HUES48 (cell line): Measurements from ENCODE around the gene GLYR1.
"Not testable (repeated sequence)": the region's sequence is repeated elsewhere in the genome, so short reads cannot be mapped to it uniquely, and the experiment has no call there.

Source experiments
- H3K27ac ChIP-seq: one replicate; pipeline ENCODE4 v1.7.0; 2013; ENCODE audit warnings: low read depth, low read length, inconsistent platforms
- H3K27me3 ChIP-seq: 2 replicates; pipeline ENCODE4 v1.6.1; 2013; ENCODE audit warnings: mild to moderate bottlenecking, low read length; ENCODE audit not compliant: control insufficient read depth, insufficient read depth
- H3K36me3 ChIP-seq: 2 replicates; pipeline ENCODE4 v1.6.1; 2013; ENCODE audit warnings: low read length; ENCODE audit not compliant: control insufficient read depth, insufficient read depth
- H3K4me1 ChIP-seq: 2 replicates; pipeline ENCODE4 v1.6.1; 2013; ENCODE audit warnings: mild to moderate bottlenecking, low read length; ENCODE audit not compliant: control insufficient read depth, insufficient read depth
- H3K4me3 ChIP-seq: 2 replicates; pipeline ENCODE4 v1.5.1; 2013; ENCODE audit warnings: mild to moderate bottlenecking, low read depth, low read length
- H3K9ac ChIP-seq: 2 replicates; pipeline ENCODE4 v1.6.1; 2013; ENCODE audit warnings: mild to moderate bottlenecking, low read depth, low read length, moderate library complexity
- H3K9me3 ChIP-seq: 2 replicates; pipeline ENCODE4 v1.6.1; 2013; ENCODE audit warnings: low read length; ENCODE audit not compliant: control insufficient read depth, insufficient read depth

Gene GLYR1

GRCh38 chr16:4785758-4786433 lies 61.2 kb downstream of the GLYR1 start:
- H3K4me3 ChIP-seq, result no peak overlapping the region
- peaks cover 10% of the 10 kb centered on the region for H3K4me1 ChIP-seq
- H3K9me3 ChIP-seq, result no peaks in the 10 kb centered on the region
- no peak overlapping the region for H3K27ac ChIP-seq
- H3K9ac ChIP-seq, result no peak overlapping the region
- H3K27me3 ChIP-seq, result no peaks in the 10 kb centered on the region
- no peaks in the 10 kb centered on the region for H3K36me3 ChIP-seq

DNA sequence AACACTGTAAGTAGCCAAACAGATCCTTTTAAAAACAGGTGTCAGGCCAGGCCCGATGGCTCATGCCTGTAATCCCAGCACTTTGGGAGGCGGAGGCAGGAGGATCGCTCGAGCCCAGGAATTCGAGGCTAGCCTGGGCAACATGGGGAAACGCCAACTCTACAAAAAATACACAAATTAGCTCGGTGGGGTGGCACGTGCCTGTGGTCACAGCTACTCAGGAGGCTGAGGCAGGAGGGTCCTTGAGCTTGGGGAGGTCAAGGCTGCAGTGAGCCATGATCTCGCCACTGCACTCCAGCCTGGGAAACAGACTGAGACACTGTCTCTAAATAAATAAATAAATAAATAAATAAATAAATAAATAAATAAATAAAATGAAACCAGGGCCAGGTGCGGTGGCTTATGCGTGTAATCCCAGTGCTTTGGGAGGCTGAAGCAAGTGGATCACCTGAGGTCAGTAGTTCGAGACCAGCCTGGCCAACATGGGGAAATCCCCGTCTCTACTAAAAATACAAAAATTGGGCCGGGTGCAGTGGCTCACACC lies 62.6 kb downstream of the GLYR1 start:
- H3K4me1 ChIP-seq, result peaks cover 10% of the 10 kb centered on the region
- H3K27ac ChIP-seq, H3K27me3 ChIP-seq, H3K9ac ChIP-seq, H3K9me3 ChIP-seq, H3K36me3 ChIP-seq, H3K4me3 ChIP-seq: not testable (repeated sequence)

DNA sequence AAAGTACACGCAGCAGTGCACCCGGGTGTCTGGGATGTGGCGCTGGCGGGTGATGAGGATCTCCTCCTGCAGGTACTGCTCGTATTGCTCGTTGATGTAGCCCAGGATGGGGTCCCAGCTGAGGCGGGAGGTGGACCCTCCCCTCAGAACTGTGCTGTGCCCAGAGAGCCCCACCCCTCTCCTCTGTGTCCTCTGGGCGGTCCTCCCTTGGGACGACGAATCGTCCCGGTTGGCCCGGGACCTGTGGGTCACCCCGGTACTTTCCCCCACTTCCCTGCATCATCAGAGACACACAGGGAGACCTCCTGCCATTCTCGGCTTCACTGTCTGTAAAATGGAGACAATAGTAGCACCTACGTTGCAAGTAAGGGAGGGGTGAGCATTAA lies 63.1 kb downstream of the GLYR1 start:
- peaks cover 10% of the 10 kb centered on the region for H3K4me1 ChIP-seq
- H3K27me3 ChIP-seq, result no peaks in the 10 kb centered on the region
- H3K36me3 ChIP-seq, result no peaks in the 10 kb centered on the region
- H3K9me3 ChIP-seq, result no peaks in the 10 kb centered on the region
- no peak overlapping the region for H3K4me3 ChIP-seq
- H3K27ac ChIP-seq, result no peak overlapping the region
- no peak overlapping the region for H3K9ac ChIP-seq

GRCh38 chr16:4783251-4783950 lies 63.7 kb downstream of the GLYR1 start:
- no peaks in the 10 kb centered on the region for H3K9me3 ChIP-seq
- peaks cover 7% of the 10 kb centered on the region for H3K4me1 ChIP-seq
- no peaks in the 10 kb centered on the region for H3K36me3 ChIP-seq
- no peaks in the 10 kb centered on the region for H3K27me3 ChIP-seq
- H3K4me3 ChIP-seq, result no peak overlapping the region
- H3K27ac ChIP-seq, result no peak overlapping the region
- no peak overlapping the region for H3K9ac ChIP-seq

DNA sequence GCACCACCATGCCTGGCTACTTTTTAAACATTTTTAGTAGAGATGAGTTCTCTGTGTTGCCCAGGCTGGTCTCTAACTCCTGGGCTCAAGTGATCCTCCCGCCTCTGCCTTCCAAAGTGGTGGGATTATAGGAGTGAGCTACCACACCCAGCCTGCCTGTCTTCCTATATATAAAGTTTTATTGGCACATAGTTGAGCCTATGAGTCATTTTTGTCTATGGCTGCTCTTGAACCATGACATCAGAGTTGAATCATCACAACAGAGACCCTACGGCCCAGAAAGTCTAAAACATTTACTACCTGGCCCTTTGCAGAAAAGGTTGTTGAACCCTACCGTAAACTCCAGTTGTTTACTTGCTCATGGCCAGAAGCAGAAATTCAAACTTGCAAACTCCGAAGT lies 66.9 kb downstream of the GLYR1 start:
- H3K27me3 ChIP-seq, result no peaks in the 10 kb centered on the region
- H3K4me1 ChIP-seq, result no peaks in the 10 kb centered on the region
- H3K9me3 ChIP-seq, result no peaks in the 10 kb centered on the region
- H3K36me3 ChIP-seq, result no peaks in the 10 kb centered on the region
- H3K27ac ChIP-seq, result no peak overlapping the region
- no peak overlapping the region for H3K4me3 ChIP-seq
- H3K9ac ChIP-seq, result no peak overlapping the region

DNA sequence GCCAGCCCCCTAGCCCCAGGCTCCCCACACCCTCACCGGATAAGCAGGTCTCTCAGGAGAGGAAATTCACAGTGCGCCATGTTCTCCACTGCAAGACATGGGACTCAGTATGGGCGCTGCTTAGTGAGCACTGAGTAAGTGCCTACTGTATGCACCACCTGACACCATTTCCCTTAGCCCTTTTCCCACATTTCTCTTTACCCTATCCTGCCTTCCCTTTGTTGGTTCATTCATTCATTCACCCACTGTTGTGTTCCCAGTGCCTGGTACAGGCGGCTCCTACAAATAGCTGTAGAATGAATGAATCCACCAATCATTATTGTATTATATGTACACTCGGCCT lies 69.1 kb downstream of the GLYR1 start:
- Histone ChIP-seq H3K27me3 (no peaks in the 10 kb centered on the region), H3K27ac (no peak overlapping the region), H3K4me1 (no peaks in the 10 kb centered on the region), H3K9me3 (no peaks in the 10 kb centered on the region), H3K36me3 (no peaks in the 10 kb centered on the region), H3K4me3 (no peak overlapping the region), H3K9ac (no peak overlapping the region)

- no peak overlapping the region for H3K27ac ChIP-seq
- H3K9me3 ChIP-seq, result no peaks in the 10 kb centered on the region
- no peaks in the 10 kb centered on the region for H3K4me1 ChIP-seq
- H3K27me3 ChIP-seq, result no peaks in the 10 kb centered on the region
- H3K4me3 ChIP-seq, result no peak overlapping the region
- no peak overlapping the region for H3K9ac ChIP-seq
- no peaks in the 10 kb centered on the region for H3K36me3 ChIP-seq
These were observed 69.6 kb downstream of the GLYR1 start for GRCh38 chr16:4777339-4778049.

GRCh38 chr16:4776141-4776705 lies 70.9 kb downstream of the GLYR1 start:
- Histone ChIP-seq H3K9me3 (no peaks in the 10 kb centered on the region), H3K27me3 (no peaks in the 10 kb centered on the region), H3K36me3 (no peaks in the 10 kb centered on the region), H3K4me1 (no peaks in the 10 kb centered on the region), H3K27ac (no peak overlapping the region), H3K4me3 (no peak overlapping the region), H3K9ac (no peak overlapping the region)

- Histone ChIP-seq H3K9ac (no peak overlapping the region), H3K27ac (no peak overlapping the region), H3K27me3 (no peaks in the 10 kb centered on the region), H3K4me1 (no peaks in the 10 kb centered on the region), H3K9me3 (no peaks in the 10 kb centered on the region), H3K36me3 (no peaks in the 10 kb centered on the region), H3K4me3 (no peak overlapping the region)
These were observed 72.1 kb downstream of the GLYR1 start for GRCh38 chr16:4775005-4775404.

DNA sequence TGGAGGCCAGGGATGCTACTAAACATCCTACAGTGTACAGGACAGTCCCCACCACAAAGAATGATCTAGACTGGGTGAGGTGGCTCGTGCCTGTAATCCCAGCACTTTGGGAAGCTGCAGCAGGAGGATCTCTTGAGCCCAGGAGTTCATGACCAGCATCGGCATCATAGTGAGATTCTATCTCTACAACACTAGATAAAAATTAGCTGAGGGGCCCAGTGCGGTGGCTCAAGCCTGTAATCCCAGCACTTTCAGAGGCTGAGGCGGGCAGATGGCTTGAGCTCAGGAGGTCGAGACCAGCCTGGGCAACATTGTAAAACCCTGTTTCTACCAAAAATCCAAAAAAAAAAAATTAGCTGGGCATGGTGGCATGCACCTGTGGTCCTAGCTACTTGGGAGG lies 74.7 kb downstream of the GLYR1 start:
- no peak overlapping the region for H3K4me3 ChIP-seq
- peaks cover 3% of the 10 kb centered on the region; the same call in 1 of the 2 replicates for H3K4me1 ChIP-seq
- no peak overlapping the region for H3K9ac ChIP-seq
- H3K36me3 ChIP-seq, result no peaks in the 10 kb centered on the region
- H3K9me3 ChIP-seq, result no peaks in the 10 kb centered on the region
- no peak overlapping the region for H3K27ac ChIP-seq
- H3K27me3 ChIP-seq, result no peaks in the 10 kb centered on the region

- H3K4me3 ChIP-seq, result no peak overlapping the region
- H3K9ac ChIP-seq, result no peak overlapping the region
- H3K9me3 ChIP-seq, result no peaks in the 10 kb centered on the region
- no peaks in the 10 kb centered on the region for H3K36me3 ChIP-seq
- peaks cover 3% of the 10 kb centered on the region; the same call in 1 of the 2 replicates for H3K4me1 ChIP-seq
- H3K27me3 ChIP-seq, result no peaks in the 10 kb centered on the region
- no peak overlapping the region for H3K27ac ChIP-seq
These were observed 75.4 kb downstream of the GLYR1 start for GRCh38 chr16:4771646-4772045.
